HG03520 (cell line): ENCODE results near the gene KLHDC4.
"Not testable (repeated sequence)": the region's sequence is repeated elsewhere in the genome, so short reads cannot be mapped to it uniquely, and the experiment has no call there.

Source experiments
- ATAC-seq: cut with Tn5 transposase; IDR thresholded peaks from one replicate; pipeline ENCODE4 v1.9.1; 2021; ENCODE audit warnings: mild to moderate bottlenecking, moderate library complexity; ENCODE audit not compliant: unreplicated experiment

The KLHDC4 gene

GRCh38 chr16:87744750-87745514 is 20.9 kb downstream of the KLHDC4 start:
- no peak for ATAC-seq

GRCh38 chr16:87742781-87743490 is 22.9 kb downstream of the KLHDC4 start:
- ATAC-seq: no peak

- ATAC-seq: no peak
These were observed 23.9 kb downstream of the KLHDC4 start for GRCh38 chr16:87741700-87742415.

DNA sequence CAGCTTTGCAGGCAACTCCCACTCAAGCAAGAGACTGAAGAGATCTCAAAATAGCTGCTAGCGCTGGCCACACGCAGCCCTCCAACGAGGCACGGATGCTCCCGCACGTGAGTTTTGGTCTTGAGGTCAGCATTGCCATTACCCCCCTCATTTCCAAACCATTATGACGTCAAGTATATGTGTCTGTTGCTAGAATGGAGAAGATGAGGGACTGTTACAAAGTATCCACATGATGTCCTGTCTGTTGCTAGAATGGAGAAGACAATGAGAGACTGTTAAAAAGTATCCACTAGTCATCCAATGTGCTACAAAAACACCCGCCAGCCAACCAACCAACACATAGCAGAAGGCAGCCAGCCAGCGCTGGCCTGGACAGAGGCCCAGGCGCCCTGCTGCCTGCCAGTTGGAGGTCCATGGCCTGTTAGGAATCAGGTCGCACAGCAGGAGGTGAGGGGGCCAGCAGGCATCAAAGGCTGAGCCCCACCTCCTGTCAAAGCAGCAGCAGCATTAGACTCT is 24.8 kb downstream of the KLHDC4 start:
- no peak for ATAC-seq

- ATAC-seq: no peak
These were observed 25.3 kb downstream of the KLHDC4 start for GRCh38 chr16:87740441-87740840.

DNA sequence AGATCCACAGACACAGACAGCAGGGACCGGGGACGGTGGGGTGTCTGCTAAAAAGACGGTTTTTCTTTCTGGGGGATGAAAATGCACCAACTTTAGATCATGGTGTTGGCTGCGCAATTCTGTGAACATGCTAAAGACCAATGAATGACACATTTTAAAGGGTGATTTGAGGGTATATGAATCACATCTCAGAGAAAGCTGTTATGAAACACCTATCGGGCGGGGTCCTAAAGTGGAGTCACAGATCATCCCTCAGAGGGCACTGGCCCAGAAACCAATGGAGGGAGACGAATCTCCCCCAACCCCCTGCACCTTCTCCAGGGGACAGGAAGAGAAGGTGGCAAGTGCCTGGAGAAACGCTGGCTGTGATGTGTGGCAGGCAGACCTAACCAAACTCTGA is 26.0 kb downstream of the KLHDC4 start:
- no peak for ATAC-seq

- no peak for ATAC-seq
These were observed 29.8 kb downstream of the KLHDC4 start for GRCh38 chr16:87736008-87736382.

DNA sequence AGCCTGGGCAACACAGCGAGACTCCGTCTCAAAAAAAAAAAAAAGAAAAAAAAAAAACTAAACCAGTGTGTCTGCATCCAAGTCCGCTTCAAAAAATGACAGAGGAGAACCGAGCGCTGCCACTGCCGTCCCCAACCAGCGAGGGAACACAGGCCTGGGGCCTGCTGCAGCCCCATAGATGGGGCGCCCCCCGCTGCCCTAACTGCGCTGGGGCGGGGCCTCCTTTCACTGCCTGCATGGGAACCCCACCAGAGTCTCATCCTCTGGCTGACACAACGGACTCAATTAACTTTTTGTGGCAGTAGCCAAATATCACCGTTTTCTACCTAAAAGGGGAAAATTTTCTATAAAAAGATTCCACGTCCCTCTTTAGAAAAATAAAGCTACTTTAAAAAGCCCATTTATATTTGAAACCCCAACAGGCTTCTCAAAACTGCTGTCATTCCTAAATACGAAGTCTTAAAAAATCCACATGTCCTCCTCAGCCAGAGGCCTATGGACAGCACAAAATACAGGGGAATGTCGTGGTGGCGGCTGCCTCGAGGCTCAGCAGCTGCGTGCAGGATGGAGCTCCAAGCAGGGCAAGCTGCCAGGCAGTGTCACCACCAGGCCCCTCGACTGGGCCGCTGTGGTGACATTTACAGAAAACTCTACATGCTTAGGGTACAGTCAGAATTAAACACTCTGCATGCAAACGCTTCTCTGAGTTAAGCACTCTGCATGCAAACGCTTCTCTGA is 30.3 kb downstream of the KLHDC4 start:
- ATAC-seq: no peak

DNA sequence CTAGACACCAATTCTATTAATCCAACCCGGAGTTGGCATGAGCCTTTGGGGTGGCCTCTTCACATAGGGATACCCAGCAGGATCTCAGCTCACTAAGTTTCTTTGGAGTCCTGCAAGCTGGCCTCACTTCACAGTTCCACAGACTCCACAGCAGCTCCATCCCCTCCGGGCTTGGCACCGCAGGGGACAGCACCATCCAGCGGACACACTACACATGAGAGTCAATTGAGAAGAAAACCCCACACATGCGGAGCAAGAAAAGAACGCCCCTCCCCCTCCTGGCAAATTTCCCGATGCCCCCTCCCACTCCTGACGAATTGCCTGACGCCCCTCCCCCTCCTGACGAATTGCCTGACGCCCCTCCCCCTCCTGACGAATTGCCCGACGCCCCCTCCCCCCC is 31.1 kb downstream of the KLHDC4 start:
- no peak for ATAC-seq

- no peak for ATAC-seq
These were observed 32.6 kb downstream of the KLHDC4 start for GRCh38 chr16:87733190-87733589.

- ATAC-seq: no peak
These were observed 34.2 kb downstream of the KLHDC4 start for GRCh38 chr16:87731607-87732006.

DNA sequence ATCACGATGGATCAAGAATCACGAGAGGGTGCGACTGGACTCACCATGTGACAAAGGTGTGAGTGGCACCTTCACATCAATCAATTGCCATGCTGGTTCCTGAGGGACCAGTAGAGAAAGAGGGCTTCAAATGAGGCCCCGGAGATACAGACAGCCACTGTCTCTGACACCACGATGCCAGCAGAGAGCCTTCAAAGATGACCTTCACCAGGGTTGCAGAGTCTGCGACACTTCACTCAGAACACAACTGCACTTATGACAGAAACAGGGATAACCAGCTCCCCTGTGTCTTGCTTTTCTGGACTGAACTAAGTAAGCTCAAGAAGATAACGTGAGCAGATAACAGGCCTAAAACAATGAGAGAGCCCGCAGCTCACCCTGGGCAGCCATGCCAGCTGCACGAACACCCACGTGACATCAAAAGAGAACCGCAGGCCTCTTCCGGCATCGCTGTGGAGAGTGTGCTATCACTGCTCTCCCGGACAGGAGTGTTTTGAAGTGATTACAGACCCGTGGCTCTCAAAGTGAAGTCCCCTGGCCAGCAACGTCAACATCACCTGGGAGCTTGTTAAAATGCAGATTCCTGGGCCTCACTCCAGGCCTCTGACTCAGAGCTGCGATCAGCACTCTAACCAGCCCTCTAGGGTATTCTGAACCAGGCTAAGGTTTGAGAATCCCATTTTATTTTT is 36.4 kb downstream of the KLHDC4 start:
- ATAC-seq: no peak

GRCh38 chr16:87728026-87728425 is 37.8 kb downstream of the KLHDC4 start:
- ATAC-seq: no peak

- ATAC-seq: no peak
These were observed 38.4 kb downstream of the KLHDC4 start for GRCh38 chr16:87727346-87727745.

GRCh38 chr16:87726577-87726976 is 39.2 kb downstream of the KLHDC4 start:
- not testable (repeated sequence) for ATAC-seq

- ATAC-seq: no peak
These were observed 40.1 kb downstream of the KLHDC4 start for GRCh38 chr16:87725596-87726235.

GRCh38 chr16:87724490-87725291 is 41.1 kb downstream of the KLHDC4 start:
- no peak for ATAC-seq

GRCh38 chr16:87723226-87723623 is 42.6 kb downstream of the KLHDC4 start:
- ATAC-seq: no peak

GRCh38 chr16:87722590-87723225 is 43.1 kb downstream of the KLHDC4 start:
- ATAC-seq: no peak
